HG03565 (cell line): ENCODE results near the gene DAPK1.
A peak's percentile ranks its signal among the peaks of the same experiment; 100 is the strongest.
"Not testable (repeated sequence)": the region's sequence is repeated elsewhere in the genome, so short reads cannot be mapped to it uniquely, and the experiment has no call there.

ENCODE experiments used
- ATAC-seq: cut with Tn5 transposase; IDR thresholded peaks from one replicate; pipeline ENCODE4 v1.9.1; 2021; ENCODE audit warnings: mild to moderate bottlenecking, moderate library complexity; ENCODE audit not compliant: unreplicated experiment

The DAPK1 gene

GRCh38 chr9:87498046-87498810 is 561 bp downstream of the DAPK1 start:
- ATAC-seq: peak; percentile 0

DNA sequence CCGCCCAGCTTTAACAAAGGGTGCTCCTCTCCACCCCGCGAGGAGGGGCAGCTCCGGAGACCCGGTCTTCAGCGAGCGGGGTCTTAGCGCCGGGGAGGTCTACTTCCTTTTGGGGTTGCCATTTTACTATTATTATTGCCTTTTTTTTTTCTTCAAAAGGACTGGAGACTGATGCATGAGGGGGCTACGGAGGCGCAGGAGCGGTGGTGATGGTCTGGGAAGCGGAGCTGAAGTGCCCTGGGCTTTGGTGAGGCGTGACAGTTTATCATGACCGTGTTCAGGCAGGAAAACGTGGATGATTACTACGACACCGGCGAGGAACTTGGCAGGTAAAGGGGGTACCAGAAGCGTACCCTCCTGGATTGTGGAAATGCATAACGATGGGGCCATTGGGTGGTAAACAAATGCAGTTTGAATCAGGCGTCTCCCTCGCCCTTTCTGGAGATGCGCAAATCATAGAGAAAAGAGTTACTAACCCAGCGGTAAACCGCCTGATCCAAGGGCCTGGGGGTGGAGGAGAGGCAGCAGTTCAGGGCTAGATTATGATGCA is 1.2 kb downstream of the DAPK1 start:
- no peak for ATAC-seq

DNA sequence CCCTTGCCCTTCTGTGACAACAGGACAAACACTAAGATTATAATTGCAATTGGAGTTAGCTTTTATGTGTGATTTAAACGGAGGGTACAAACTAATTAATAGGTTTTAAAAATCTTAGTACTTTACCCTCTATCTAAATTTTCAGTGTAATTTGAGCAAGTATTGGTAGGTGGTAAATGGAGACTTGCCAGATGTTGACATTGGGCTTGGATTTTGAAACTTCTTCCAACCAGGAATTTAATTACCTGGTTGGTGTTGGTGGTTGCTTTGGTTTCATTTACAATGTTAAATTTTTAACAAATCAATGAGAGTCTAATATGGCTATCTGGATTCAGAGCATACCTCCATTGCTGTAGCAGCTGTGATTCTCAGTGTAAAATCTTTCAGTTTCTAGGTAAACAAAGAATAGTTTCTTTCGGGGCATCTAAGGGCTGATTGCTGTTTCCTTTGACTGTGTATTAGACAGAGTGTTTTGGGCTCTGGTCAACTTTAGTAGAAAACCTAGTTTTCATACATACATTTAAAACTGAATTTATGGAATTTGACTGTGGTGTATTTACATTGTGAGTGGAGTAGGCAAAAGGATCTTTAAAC is 1.9 kb downstream of the DAPK1 start:
- ATAC-seq: peak; percentile 35

DNA sequence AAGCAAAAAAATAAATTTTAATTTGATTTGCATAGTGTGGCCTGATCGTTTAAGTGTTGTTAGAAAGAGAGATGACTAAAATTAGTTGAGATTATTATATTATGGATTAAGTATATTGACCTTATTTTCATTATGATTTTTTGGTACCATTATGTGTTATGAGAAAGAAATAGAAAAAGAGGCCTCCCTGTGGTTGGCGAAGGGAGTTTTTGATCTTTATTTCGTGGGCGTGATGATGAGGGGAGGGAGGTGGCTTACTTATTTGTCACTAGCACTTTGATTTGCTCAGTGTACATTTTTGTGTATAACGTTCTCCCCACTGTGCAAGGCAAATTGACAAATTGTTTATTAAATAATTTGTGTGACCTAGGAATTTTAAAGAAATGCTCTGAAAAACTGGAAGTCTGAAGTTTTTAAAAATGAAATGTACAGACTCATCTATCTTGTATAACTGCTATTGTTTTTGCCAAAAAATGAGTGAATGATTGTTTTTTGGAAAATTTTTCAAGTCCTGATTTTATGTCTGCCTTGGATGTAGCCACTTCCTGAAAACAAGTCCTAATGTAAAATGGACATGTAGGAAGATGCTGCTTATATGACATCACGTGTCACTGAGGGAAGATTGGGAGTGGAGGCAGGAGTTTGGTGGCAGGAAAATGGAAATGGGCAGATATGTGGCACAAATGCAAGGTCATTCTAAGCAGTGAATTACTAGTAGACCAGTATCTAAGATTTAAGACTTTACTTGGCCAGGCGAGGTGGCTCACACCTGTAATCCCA is 3.0 kb downstream of the DAPK1 start:
- no peak for ATAC-seq

GRCh38 chr9:87501271-87501656 is 3.6 kb downstream of the DAPK1 start:
- ATAC-seq: not testable (repeated sequence)

DNA sequence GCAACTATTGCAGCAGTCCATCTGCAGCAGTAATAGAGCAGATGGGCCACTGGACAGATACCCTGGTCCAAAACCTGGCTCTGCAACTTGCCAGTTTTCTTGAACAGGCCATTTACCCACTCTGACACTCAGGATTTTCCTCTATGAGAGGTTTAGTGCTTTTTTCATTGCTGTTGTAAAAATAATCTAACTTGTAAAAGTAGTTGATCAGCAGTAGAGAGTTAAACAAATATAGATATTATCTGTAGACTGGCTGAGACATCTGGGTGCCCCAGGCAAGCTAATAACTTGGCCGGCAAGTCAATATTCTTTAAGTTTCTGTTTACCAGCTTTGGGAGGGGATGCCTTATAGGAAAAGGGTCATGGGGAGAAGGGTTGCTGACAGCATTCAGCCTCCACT is 4.1 kb downstream of the DAPK1 start:
- ATAC-seq: no peak

DNA sequence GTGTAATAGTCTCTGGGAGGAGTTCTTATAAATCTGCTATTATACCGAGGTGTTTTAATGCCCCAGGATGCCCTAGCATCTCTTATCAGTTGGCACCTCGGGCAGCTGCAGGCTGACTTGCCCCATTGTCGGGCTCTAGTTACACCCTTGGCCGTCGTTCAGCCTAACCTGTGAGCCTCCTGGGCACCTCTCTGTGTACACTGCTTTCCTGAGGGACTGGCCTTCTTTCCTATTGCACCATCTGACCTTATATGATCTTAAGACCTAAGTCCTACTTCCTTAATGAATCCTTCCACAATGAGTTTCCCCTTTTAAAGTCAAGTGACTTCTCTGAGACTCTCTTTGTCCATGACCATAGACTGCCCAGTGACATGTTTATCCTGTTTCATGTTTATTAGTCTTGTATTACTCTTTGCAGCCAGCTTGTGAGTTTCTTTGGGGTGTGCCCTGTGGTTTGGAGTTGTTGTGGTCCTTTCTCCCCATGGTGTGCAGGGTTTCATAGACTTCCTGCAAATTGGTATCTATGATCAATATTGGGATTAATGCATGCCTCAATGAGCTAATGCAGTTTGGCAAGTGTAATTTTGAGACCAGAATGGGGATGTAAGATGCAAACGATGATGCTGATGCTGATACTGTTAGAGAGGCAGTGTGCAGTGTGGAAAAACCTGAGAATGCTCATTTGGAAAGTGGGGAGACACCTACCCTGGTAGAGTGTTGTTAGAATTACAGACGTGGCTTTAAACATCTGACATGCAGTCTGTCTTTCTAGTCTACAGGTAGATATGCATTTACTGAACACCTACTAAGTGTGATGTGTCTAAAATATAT is 4.9 kb downstream of the DAPK1 start:
- ATAC-seq: no peak

- ATAC-seq: no peak
Measured at GRCh38 chr9:87503430-87503829, 5.8 kb downstream of the DAPK1 start.

DNA sequence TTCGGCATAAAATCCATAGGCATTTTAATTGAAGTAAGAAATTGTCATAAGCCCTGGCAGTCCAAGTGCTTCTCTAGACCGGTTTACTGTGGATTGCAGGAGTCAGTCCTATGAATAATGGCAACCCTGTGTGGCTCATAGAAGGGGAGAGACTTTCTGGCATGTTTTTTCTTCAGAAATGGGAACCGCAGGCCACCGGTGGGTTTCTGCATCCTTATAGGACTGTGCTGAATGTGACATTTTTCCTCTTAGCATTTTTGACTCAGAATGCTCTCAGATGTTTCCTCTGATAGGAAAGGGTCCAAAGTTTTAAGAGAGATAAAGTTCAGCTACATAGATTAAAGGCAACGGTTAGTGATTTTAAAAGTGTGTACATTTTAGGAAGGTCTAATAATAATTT is 6.3 kb downstream of the DAPK1 start:
- no peak for ATAC-seq

- ATAC-seq: no peak
Measured at GRCh38 chr9:87504938-87505337, 7.3 kb downstream of the DAPK1 start.

- no peak for ATAC-seq
Measured at GRCh38 chr9:87505869-87506678, 8.4 kb downstream of the DAPK1 start.

GRCh38 chr9:87507576-87507975 is 9.9 kb downstream of the DAPK1 start:
- no peak for ATAC-seq

DNA sequence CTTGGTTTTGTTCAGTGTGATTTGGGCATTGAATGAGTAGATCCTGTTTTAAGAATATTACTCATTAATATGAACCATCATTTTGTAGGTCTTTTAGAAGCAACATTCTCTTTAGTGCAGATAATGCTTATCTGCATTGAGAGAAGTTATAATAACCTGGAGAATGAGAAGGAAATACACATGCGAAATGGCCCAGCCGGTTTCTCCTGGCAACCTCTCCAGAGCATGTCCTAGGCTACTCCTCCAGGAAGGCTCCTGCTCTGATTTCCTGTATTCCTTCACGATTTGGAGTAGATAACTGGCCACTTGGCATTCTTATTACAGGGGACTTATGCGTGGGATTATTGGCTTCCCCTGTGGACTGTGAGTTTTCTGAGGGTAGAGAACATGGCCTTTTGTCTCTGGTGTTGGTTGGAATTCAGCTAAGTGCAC is 12.6 kb downstream of the DAPK1 start:
- no peak for ATAC-seq

- no peak for ATAC-seq
Measured at GRCh38 chr9:87512311-87512710, 14.6 kb downstream of the DAPK1 start.

DNA sequence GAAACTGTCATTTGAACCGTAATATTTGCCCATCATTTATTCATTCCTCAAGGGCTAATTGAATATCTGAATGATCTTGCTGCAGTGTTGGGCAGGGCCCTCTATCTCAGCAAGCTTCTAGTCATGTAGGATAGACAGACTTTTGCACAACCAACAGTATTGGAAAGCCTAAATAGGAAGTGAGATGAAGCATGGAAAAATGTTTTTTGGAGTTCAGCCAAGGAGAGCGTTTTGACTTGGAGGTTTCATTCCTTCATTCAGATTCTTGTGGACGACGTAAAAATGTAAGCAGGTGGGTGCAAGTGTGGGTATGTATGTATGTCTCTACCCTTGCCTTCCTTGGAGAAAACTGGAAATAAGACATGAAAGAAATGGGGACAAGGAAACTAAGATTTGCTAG is 15.5 kb downstream of the DAPK1 start:
- ATAC-seq: no peak

DNA sequence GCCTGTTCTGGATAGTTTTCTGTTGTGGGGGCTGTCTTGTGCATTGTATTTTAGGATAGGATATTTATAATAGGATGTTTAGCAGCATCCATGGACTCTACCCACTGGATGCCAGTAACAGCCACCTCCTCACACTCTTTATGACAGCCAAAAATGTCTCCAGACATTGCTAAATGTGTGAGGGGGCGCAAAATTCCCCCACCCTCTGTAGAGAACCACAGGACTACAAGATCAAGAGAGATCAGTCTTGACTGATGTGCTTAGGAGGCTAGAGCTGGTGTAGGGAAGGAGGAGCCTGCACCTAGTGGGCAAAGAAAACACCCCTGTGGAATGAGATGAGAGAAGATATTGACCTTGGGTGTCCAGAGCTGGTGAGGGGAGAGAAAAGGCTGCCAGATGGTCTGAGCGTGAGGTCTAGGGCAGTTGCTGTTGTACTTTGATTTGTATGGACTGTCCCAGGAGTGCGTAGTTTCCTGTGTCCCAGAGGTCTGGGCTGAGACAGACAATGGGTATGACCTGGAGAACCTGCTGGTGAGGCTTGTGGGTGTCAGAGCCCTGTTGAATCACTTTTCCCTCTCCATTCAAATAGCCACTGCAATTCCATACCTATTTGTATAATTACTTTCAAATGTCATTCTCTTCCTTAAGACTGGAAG is 16.3 kb downstream of the DAPK1 start:
- ATAC-seq: no peak

DNA sequence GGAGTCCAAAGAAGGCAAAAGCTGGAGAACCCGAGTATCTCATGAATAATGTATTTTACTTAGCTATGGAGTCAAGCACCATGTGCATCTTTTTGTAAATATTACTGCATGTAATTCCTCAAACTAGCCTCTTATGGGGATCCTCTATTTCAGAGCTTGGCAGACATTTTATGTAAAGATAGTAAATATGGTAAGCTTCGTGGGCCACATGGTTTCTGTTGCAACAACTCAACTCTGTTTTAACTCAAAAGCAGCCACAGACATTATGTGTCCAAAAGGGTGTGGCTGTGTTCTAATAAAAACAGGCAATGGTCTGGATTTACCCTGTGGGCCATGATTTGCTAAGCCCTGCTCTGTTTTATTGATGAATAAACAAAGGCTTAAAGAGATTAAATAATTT is 17.3 kb downstream of the DAPK1 start:
- no peak for ATAC-seq

- no peak for ATAC-seq
Measured at GRCh38 chr9:87515588-87516221, 18.0 kb downstream of the DAPK1 start.
